Sciatic nerve (tissue), 1 donor: Measurements from ENCODE around the gene SPDYE8. TPM values are rescaled to one million over a fixed set of nuclear protein-coding genes. Genes with fewer than 3 reads are reported as not detected.

Experiments used
- total RNA-seq: library from RNA; stranded (reverse); fragmentation: NEBNext Ultra II Directional; extraction: Animal tissue kit (Norgen Biotek cat#: 25700); gene quantifications from one replicate; pipeline ENCODE4 v1.2.1, GENCODE V29; 2021
- donor health status: DM: no; HTN: no; CAD: no.

SPDYE8 gene
- total RNA-seq, 1 donor from 2014 or later: not detected

Other genes starting within 250 kb of the SPDYE8 start
- 4.8 TPM for gene TYW1B, start 201.6 kb downstream of the SPDYE8 start, total RNA-seq
- gene POM121, start 104.7 kb downstream of the SPDYE8 start, total RNA-seq: 32.5 TPM
- gene TRIM74, start 60.3 kb downstream of the SPDYE8 start, total RNA-seq: 2.0 TPM
- not detected for gene SPDYE11, start 28.1 kb upstream of the SPDYE8 start, total RNA-seq
- not detected for gene SPDYE9, start 56.3 kb upstream of the SPDYE8 start, total RNA-seq